HG03095 (cell line): ENCODE results near the gene INAFM2.

Source experiments
- ATAC-seq: cut with Tn5 transposase; IDR thresholded peaks from one replicate; pipeline ENCODE4 v1.9.1; 2021; ENCODE audit warnings: moderate library complexity; ENCODE audit not compliant: unreplicated experiment

The INAFM2 gene

GRCh38 chr15:40342416-40343320 lies 19.2 kb downstream of the INAFM2 start:
- ATAC-seq, result no peak

- no peak for ATAC-seq
Observed at GRCh38 chr15:40343512-40343911, 20.0 kb downstream of the INAFM2 start.

DNA sequence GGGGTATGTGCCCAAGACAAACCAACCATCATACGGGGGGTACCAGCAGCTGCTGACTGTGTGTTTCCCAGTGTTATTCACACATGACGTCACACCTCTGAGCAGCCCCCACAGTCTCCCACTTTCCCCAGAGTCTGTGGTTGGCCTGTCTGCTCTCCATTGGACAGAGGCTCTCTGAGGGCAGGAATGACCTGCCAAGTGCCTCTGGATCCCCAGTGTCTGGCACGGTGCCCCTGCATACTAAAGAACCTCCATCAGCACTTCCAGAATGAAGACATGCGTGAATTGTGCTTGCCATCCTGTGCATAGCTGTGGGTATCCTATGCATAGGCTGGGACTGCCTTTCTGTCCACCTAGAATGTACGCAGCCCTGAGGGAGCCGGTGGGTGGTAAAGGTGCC lies 20.7 kb downstream of the INAFM2 start:
- no peak for ATAC-seq

- ATAC-seq, result no peak
Observed at GRCh38 chr15:40344631-40345120, 21.2 kb downstream of the INAFM2 start.

DNA sequence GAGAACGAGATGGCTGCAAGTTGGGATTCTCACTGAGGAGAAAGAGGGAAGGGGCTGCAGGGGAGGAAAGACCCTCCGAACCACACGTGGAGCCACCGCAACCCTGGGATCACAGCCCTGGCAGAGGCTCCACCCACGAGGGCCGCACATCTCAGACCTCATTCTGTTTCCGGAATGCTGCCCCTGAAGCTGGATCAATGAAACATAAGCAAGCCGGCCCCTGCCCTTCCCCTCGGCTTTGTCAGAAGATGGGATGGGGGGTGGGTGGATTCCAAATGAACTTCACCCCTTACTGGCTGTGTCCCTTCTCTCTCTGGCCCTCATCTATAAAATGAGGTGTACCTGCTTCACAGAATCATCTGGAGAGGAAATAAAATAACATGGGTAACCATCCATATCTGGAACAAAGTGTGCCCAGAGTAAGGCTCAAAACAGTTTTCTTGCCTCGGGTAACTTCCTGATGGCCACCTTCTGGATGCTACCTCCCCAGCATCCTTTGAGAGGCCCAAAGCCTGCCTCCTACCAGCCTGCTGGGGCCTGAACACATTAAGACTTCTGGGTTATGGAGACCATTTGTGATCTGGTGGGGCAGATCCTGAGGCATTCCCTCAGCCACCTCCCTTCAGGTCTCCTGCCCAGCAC lies 21.9 kb downstream of the INAFM2 start:
- no peak for ATAC-seq

DNA sequence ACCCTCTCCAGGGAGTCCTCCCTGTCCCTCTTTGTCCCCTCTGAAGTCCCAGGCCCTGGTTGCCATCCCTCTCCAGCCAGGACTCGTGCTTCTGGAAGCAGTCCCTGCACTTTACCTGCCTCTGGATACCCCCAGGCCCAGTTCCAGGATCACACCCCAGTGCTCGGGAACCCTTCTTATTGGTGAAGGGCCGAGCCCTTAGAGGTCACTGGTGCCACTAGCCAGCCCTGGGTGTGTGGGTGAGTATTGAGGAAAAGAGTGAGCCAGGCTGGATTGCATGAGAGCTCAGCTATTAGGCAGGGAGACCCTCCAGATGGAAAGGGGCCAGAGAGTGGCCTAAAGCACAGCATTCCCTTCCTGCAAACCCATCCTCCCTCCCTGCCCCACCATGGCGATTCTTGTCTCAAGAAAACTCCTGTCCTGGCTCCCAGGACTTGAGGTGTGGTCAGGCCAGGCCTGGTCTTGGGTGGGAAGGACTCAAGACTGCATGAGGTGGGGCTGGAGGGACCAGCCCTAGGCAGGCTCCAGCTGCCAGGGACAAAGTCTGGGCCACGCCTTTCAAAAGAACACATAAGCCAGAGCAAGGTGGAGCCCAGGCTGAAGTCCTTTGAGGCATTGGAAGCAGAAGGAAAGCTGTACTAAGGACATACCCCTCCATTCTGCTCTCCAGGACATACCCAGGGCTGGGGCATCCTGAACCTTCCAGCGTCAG lies 22.5 kb downstream of the INAFM2 start:
- no peak for ATAC-seq

DNA sequence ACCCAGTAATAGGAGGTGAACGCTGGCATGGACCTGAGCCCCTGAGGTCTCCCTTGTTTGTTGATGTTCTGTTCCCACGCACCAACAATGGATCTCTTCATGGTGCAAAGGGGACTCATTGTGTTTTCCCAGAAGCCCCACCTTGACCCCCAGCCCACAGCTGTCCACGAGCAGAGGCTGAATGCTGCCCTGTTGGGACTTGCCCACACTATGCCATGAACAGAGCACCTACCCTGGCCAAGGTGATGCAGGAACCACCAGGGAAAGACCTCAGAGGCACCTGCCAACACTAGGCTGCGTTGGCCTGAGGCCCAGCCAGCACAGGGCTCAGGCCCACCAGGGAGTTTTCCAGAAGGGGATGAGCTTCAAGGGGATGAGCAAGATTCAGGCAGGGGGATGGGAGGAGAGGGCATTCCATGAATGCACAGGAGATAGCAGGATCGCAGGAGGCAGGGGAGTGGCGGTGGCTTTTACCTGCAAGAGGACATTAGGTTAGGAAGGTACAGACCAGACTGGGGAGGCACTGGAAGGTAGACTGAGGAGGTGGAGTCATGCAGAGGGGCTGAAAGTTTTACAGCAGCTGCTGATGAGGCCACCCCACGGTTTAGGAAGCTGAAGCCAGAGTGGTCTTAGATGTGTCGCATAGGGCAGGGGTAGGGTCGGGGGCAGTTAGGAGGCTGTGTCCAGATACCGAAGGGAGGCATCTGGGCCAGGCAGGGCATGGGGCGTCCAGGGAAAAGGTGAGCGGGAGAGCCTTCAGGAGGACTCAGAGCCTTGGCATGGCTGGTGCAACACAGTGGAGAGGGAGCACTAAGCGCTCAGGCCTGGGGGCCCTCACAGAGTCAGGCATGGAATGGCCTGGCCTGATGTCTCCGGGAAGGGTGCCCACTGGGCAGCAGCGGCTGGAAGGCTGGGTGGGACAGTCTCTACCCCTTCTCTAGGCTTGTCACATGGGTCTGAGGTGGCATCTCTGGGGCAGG lies 23.4 kb downstream of the INAFM2 start:
- ATAC-seq, result no peak

DNA sequence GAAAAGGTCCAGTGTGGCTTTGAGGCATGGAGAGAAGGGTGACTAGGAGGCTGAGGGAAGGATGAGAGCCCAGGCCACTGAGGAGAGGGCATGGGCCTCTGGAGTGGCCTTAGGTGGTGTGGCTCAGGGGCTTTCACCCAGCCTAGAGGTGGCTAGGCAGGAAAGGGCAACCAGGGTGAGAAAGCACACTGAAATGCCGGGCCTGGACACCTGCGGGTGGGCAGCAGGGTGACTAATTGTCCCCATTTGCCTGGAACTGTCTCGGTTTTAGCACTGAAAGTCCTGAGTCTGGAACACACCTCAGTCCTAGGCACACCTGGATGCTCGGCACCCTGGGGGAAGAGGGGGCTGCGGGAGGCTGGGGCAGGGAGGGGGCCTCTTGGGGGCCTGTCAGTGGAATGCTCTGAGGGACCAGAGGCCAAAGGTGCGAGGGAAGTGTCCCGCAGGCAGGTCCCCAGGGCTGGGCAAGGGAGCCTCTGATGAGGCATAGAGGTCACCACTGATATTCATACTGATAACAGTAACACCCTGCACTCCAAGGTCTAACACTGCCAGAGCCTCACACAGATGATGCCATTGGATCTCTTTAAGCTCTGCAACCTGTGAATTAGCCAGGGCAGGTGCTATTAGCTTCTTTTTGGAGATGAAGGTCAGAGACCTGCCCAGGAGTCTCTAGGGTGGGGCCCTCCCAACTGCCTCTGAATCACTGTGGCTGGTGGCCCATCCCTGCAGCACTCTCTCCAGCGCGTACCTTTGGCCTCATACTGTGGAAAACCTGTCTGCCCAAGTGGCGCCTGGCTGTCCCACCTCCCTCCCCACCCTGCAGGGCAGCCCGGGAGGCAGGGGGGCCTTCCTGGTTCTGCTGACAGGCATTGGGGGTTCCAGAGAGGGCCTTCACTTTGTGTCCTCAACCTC lies 24.3 kb downstream of the INAFM2 start:
- no peak for ATAC-seq

DNA sequence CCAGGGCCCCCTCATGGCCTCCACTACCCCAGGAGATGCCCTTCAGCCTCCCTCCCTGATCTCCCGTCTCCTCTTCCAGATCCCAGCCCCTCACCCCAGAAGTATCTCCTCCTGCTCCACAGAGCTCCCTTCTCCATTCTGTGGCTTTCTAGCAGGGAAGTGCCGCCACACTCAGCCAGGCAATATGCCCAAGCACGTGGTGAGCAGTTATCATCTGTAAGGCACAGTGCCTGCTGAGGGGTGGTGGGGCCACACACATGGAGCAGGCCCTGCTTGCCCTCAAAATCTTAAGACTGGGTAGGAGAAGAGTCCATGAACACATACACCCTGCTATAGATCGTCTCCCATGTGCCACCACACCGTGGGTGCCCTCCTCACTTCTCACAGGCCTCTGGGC lies 25.0 kb downstream of the INAFM2 start:
- no peak for ATAC-seq

DNA sequence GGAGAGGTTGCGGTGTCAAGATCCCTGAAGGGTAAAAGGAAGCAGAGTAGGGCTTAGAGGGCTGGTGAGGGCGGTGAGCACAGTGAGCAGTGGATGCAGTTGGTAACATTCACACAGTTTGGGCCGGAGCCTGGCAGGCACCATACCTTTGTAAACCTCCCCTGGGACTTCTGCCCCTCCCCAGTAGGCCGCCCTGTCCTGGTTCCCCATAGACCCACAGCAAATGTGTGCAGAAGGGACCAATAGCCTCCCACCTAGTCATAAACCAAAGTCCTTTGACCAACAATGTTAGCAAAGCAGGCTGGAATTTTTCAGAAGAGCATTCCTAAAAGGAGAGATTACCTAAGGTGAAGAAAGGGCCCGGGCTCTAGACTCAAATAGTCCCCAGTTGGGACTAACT lies 25.7 kb downstream of the INAFM2 start:
- ATAC-seq, result no peak

- ATAC-seq, result no peak
Observed at GRCh38 chr15:40352281-40352901, 28.9 kb downstream of the INAFM2 start.

GRCh38 chr15:40353697-40354096 lies 30.2 kb downstream of the INAFM2 start:
- no peak for ATAC-seq

GRCh38 chr15:40354408-40355171 lies 31.1 kb downstream of the INAFM2 start:
- no peak for ATAC-seq

DNA sequence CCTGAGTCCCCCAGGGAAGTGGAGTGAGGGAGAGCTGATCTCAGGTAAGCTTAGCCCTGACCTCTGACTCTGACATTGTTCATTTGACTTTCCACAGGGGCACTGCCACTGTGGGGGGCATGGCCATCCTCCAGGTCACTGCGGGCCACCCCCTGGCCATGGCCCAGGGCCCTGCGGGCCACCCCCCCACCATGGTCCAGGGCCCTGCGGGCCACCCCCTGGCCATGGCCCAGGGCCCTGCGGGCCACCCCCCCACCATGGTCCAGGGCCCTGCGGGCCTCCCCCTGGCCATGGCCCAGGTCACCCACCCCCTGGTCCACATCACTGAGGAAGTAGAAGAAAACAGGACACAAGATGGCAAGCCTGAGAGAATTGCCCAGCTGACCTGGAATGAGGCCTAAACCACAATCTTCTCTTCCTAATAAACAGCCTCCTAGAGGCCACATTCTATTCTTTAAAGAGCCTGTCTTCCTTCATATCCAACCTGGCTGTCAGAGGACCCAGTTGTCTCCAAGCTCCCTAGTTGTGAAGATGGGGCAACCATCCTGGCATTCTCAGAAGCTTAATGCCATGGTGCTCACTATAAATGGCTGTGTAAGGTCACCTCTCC lies 32.6 kb downstream of the INAFM2 start:
- ATAC-seq, result no peak

DNA sequence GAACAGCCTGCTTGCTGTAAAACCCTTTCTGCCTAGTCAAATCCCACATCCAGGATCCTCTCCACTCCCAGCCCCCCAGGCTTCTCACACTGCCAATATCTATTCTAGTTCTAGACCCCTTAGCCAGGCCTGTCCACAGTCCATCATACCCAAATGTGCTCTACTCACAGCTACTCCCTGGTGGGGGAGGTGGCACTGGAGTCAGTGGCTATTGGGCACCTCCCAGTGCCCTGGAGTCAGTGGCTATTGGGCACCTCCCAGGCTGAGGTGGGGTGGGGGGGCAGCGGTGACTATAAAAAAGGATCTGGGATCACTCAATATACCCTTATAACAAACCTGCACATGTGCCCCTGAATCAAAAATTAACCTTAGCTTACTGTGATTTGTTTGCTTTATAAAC lies 33.8 kb downstream of the INAFM2 start:
- no peak for ATAC-seq

DNA sequence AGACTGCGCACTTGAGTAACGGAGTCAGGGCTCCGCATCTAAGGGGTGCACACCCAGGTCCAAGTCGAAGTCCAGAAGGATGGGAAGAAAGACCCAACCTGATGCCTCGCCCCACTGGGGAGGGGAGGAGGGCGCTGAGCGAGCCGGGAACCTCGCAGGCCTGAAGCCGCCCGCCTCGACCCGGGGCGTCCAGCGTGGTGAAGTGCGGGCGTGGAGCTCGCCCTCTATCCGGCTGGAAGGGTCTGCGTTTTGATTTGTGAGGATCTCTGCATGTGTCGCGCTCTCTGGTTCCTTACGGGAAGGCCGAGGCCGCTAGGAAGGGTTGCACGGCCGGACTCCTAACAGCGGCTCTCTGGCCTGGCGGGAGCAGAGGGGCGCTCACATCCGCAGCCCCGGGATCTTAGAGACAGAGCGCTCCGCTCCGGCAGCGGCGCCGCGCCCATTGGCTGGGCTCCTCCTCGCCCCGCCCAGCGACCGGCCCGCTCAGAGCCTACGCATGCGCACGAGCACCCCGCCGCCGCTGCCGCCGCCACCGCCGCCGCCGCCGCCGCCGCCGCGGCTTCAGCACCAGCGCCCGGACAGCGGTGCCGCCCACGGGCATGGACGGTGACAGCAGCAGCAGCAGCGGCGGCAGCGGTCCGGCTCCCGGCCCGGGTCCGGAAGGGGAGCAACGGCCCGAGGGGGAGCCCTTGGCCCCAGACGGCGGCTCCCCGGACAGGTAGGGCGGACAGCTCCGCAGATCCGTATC lies 34.4 kb downstream of the INAFM2 start, which contains the start of gene DISP2:
TSS of gene DISP2 (plus strand) at position 497 of the 748 bp plus-strand sequence. CDS start at position 600, 103 bp downstream.
- peak; percentile 74 for ATAC-seq
